Panc1 (cell line): ENCODE measurements around the gene APOL4.

Source experiments
- CTCF ChIP-seq: fragments of 450-650 bp; IDR thresholded peaks from 2 replicates; pipeline ENCODE4 v1.5.1; 2017; ENCODE audit warnings: mild to moderate bottlenecking
- POLR2AphosphoS5 ChIP-seq: IDR thresholded peaks from 2 replicates; pipeline ENCODE4 v1.6.1; 2012; ENCODE audit warnings: mild to moderate bottlenecking, low read depth, low read length, moderate library complexity
- REST ChIP-seq, 2 experiments: IDR thresholded peaks; 2 replicates each; pipeline ENCODE4 v1.6.1; 2011 to 2012; ENCODE audit warnings: low read depth in 2 of 2, control low read depth in 1 of 2, low read length in 1 of 2, mild to moderate bottlenecking in 1 of 2, moderate library complexity in 1 of 2; ENCODE audit not compliant: insufficient read depth in 1 of 2
- SIN3A ChIP-seq: IDR thresholded peaks from 2 replicates; pipeline ENCODE4 v1.6.1; 2012; ENCODE audit warnings: low read depth, mild to moderate bottlenecking, low read length, moderate library complexity, borderline replicate concordance; ENCODE audit not compliant: insufficient read depth
- TCF7L2 ChIP-seq: IDR thresholded peaks from 2 replicates; pipeline ENCODE4 v1.6.1; 2011; ENCODE audit warnings: mild to moderate bottlenecking, low read depth, low read length, inconsistent platforms

- TF ChIP-seq CTCF (no peak), SIN3A (no peak), REST (IDR thresholded peaks at IDR 0.05; ENCODE audit: insufficient read depth in 1 of 2, low read depth in 2 of 2, low read length in 1 of 2) (no peak), POLR2AphosphoS5 (no peak), TCF7L2 (no peak)
Observed at GRCh38 chr22:36193171-36193570, 8.4 kb downstream of the APOL4 start.
